ENCODE results near the gene NLGN1.

GRCh38 chr3:174060431-174060830 lies 662.9 kb downstream of the NLGN1 start:
- TF ChIP-seq, protein P1, sequence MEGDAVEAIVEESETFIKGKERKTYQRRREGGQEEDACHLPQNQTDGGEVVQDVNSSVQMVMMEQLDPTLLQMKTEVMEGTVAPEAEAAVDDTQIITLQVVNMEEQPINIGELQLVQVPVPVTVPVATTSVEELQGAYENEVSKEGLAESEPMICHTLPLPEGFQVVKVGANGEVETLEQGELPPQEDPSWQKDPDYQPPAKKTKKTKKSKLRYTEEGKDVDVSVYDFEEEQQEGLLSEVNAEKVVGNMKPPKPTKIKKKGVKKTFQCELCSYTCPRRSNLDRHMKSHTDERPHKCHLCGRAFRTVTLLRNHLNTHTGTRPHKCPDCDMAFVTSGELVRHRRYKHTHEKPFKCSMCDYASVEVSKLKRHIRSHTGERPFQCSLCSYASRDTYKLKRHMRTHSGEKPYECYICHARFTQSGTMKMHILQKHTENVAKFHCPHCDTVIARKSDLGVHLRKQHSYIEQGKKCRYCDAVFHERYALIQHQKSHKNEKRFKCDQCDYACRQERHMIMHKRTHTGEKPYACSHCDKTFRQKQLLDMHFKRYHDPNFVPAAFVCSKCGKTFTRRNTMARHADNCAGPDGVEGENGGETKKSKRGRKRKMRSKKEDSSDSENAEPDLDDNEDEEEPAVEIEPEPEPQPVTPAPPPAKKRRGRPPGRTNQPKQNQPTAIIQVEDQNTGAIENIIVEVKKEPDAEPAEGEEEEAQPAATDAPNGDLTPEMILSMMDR (IDR thresholded peaks at IDR 0.05; ENCODE audit: poor library complexity, severe bottlenecking) = no peak
- TF ChIP-seq POLR2AphosphoS5 (IDR thresholded peaks at IDR 0.05) (no peak), SMC3 (conservative IDR thresholded peaks at IDR 0.05; ENCODE audit: poor library complexity) (no peak), MXI1 (conservative IDR thresholded peaks at IDR 0.05; ENCODE audit: poor library complexity, severe bottlenecking) (no peak)

Measured in neural cell (in vitro differentiated cells).